GM19397 (cell line): ENCODE measurements around the gene ZFYVE1.
A peak's percentile ranks its signal among the peaks of the same experiment; 100 is the strongest.
"Not testable (repeated sequence)": the region's sequence is repeated elsewhere in the genome, so short reads cannot be mapped to it uniquely, and the experiment has no call there.

Experiments used
- ATAC-seq: cut with Tn5 transposase; IDR thresholded peaks from one replicate; pipeline ENCODE4 v1.9.1; 2021; ENCODE audit warnings: mild to moderate bottlenecking, moderate library complexity; ENCODE audit not compliant: unreplicated experiment

Gene ZFYVE1

GRCh38 chr14:72961579-72962335 lies 65.1 kb downstream of the ZFYVE1 start:
- no peak for ATAC-seq

- ATAC-seq = not testable (repeated sequence)
Observed at GRCh38 chr14:72961016-72961415, 65.9 kb downstream of the ZFYVE1 start.

GRCh38 chr14:72958548-72958947 lies 68.4 kb downstream of the ZFYVE1 start:
- no peak for ATAC-seq

GRCh38 chr14:72957213-72957612 lies 69.7 kb downstream of the ZFYVE1 start:
- no peak for ATAC-seq

GRCh38 chr14:72956741-72957140 lies 70.2 kb downstream of the ZFYVE1 start:
- not testable (repeated sequence) for ATAC-seq

- ATAC-seq = no peak
Observed at GRCh38 chr14:72952171-72952570, 74.7 kb downstream of the ZFYVE1 start.

- no peak for ATAC-seq
Observed at GRCh38 chr14:72948481-72949138, 78.3 kb downstream of the ZFYVE1 start.

- no peak for ATAC-seq
Observed at GRCh38 chr14:72947366-72948160, 79.3 kb downstream of the ZFYVE1 start.

- ATAC-seq = no peak
Observed at GRCh38 chr14:72946491-72946890, 80.4 kb downstream of the ZFYVE1 start.

- ATAC-seq = no peak
Observed at GRCh38 chr14:72945356-72946027, 81.4 kb downstream of the ZFYVE1 start.

- no peak for ATAC-seq
Observed at GRCh38 chr14:72943876-72944430, 83.0 kb downstream of the ZFYVE1 start.

GRCh38 chr14:72942934-72943333 lies 84.0 kb downstream of the ZFYVE1 start:
- no peak for ATAC-seq

- ATAC-seq = no peak
Observed at GRCh38 chr14:72941286-72941985, 85.5 kb downstream of the ZFYVE1 start.

GRCh38 chr14:72939630-72940029 lies 87.3 kb downstream of the ZFYVE1 start:
- no peak for ATAC-seq

- ATAC-seq = no peak
Observed at GRCh38 chr14:72932893-72933292, 94.0 kb downstream of the ZFYVE1 start.

GRCh38 chr14:72929316-72930080 lies 97.4 kb downstream of the ZFYVE1 start:
- no peak for ATAC-seq

- no peak for ATAC-seq
Observed at GRCh38 chr14:72928872-72929271, 98.0 kb downstream of the ZFYVE1 start.

GRCh38 chr14:72926292-72927028 lies 100.4 kb downstream of the ZFYVE1 start, which contains the start of gene DCAF4:
TSS of gene DCAF4 (plus strand) at chr14:72926464. CDS start at chr14:72937979, 11,515 bp downstream.
- peak; percentile 96 for ATAC-seq
